IPS-11a (cell line): ENCODE measurements around the gene CCDC91.
"Not testable (repeated sequence)": the region's sequence is repeated elsewhere in the genome, so short reads cannot be mapped to it uniquely, and the experiment has no call there.

Source experiments
- H3K4me3 ChIP-seq: one replicate; pipeline ENCODE4 v1.5.1; 2013; ENCODE audit warnings: low read depth, low read length, control low read depth

Gene CCDC91

GRCh38 chr12:28278960-28279359 lies 88.7 kb downstream of the CCDC91 start:
- no peak overlapping the region for H3K4me3 ChIP-seq

DNA sequence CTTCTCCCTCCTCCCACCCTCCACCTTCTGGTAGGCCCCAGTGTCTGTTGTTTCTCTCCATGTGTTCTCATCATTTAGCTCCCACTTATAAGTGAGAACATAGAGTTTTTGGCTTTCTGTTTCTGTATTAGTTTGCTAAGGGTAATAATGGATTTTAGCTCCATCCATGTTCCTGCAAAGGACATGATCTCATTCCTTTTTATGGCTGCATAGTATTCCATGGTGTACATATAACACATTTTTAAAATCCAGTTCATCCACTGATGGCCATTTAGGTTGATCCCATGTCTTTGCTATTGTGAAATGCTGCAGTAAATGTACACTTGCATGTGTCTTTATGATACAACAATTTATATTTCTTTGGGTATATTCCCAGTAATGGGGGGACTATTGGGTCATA lies 96.1 kb downstream of the CCDC91 start:
- H3K4me3 ChIP-seq = no peak overlapping the region

- H3K4me3 ChIP-seq = no peak overlapping the region
These were observed 100.0 kb downstream of the CCDC91 start for GRCh38 chr12:28290262-28290661.

DNA sequence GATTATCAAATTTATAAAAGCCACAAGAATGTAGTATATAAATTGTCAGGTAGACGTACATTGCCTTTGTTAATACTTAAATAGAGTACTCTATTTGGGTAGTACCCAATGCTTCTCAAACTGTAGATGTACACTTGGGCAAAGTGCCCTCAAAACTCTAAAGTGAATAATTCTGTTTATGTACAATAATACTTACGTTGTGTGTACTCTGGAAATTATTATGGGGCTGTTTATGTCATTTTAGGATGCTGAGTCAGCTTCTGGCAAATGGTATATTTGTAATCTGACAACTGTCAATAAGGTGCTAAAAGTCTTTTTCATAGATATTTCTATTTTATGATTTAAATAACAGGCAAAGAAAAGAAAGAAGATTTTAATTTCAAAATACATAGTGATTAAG lies 102.4 kb downstream of the CCDC91 start:
- H3K4me3 ChIP-seq = no peak overlapping the region

DNA sequence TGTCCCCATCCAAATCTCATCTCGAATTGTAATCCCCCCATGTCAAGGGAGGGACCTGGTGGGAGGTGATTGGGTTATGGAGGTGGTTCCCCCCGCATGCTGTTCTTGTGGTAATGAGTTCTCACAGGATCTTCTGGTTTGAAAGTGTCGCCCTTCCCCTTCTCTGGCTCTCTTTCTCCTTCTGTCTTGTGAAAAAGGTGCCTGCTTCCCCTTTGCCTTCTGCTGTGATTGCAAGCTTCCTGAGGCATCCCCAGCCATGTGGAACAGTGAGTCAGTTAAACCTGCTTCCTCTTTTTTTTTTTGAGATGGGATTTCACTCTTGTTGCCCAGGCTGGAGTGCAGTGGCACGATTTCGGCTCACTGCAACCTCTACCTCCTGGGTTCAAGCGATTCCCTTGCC lies 104.0 kb downstream of the CCDC91 start:
- no peak overlapping the region for H3K4me3 ChIP-seq

DNA sequence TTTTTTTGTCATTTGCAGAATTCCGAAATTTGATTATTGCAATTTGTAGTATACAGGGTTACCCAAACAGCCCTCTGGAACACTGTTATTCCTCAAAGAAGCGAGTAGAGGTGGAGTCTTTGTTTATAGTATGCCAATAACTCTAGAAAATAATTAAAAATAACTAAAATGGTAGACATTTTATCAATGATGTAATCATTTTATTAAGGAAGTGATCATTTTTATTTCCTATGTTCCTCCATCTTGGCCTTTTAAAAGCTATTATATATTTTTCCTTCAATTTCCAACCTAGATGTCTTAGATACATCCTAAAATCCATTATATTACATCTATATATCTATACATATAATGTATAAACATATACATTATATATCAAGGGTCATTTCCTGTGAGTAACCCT lies 106.0 kb downstream of the CCDC91 start:
- H3K4me3 ChIP-seq = no peak overlapping the region

DNA sequence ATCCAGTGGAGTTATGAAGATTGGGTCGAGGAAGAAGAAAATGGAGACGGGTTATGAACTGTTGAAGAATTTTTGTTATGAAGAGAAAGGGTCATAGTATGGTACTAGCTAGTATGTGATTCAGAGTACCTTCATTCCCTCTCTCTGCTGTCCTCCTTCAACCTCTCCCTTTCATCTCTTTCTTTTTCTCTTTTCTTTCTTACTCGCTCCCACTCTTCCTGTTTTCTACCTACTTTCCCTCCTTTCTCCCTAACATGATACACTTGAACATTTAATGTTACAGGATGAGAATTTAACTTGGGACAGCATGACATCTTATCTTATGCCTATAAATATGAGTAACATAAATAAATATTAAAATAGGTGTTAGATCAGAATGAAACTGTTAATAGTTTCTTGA lies 112.9 kb downstream of the CCDC91 start:
- H3K4me3 ChIP-seq = no peak overlapping the region

- H3K4me3 ChIP-seq = no peak overlapping the region
These were observed 116.3 kb downstream of the CCDC91 start for GRCh38 chr12:28306535-28306934.

GRCh38 chr12:28308891-28309290 lies 118.6 kb downstream of the CCDC91 start:
- H3K4me3 ChIP-seq = no peak overlapping the region

- no peak overlapping the region for H3K4me3 ChIP-seq
These were observed 123.4 kb downstream of the CCDC91 start for GRCh38 chr12:28313631-28314030.

DNA sequence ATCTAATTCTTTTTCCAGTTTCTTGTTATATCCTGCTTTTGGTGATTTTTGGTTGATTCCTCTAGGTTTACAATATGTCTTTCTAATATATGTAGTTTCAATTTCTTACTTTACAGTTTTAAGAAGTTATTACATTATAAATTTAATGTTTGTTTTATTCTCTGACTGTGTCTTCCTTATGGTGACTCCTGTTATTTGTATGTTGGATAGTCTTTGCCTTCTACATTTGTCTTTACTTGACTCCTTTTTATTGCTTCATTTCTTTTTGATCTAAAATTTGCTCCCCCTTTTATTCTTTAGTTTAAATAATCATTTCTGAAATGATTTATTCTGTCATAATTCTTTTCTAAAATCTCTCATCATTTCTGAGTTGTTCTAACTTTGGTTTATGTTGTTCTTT lies 125.8 kb downstream of the CCDC91 start:
- H3K4me3 ChIP-seq = no peak overlapping the region

DNA sequence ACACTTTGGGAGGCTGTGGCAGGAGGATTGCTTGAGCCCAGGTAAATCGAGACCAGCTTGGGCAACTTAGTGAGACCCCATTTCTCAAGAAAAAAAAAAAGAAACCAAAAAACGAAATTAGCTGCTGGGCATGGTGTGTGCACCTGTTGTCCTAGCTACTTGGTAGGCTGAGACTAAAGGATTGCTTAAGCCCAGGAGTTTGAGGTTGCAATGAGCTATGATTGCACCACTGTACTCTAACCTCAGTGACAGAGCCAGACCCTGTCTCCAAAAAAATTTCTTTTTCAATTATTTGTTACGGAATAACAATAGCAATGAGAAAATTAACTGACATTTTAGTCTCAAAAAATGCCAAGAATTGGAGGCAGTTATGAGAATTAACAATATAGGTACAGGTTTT lies 128.0 kb downstream of the CCDC91 start:
- H3K4me3 ChIP-seq = no peak overlapping the region

DNA sequence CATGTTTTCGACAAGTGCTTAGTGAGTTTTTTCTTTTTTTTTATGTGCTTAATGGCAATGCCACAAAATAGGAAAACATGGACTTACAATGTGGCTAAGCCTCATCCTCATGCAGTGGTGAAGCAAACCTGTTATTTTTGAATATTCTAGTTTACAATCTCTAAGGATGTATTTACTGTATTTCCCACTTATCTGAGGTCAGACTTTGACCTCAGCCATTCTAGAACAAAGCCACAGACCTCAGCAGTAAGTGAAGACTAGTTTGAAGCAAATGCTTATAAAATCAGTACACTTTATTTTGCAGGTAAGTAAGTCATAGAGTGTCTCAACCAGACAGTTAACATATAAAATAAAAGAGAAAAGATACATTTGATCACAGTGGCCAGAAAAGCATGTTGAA lies 130.1 kb downstream of the CCDC91 start:
- H3K4me3 ChIP-seq = no peak overlapping the region

DNA sequence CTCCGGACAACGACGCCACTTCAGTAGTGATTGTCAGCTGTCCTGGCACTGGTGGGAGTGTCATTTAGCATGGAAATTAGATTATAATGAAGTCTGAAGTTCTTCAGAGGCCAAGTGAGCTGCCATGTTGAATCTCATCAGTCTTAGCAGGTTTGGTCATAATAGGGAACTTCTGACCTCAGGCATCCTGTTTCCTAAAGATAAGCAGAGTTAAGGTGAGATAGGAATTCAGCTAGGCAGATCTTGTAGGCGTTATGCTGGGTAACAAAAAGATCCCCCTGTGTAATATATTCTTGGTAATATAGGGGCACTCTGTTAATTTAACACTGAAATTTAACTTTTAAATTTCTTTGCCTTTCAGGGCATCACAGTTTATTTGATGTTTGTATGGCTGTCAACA lies 137.5 kb downstream of the CCDC91 start:
- no peak overlapping the region for H3K4me3 ChIP-seq

DNA sequence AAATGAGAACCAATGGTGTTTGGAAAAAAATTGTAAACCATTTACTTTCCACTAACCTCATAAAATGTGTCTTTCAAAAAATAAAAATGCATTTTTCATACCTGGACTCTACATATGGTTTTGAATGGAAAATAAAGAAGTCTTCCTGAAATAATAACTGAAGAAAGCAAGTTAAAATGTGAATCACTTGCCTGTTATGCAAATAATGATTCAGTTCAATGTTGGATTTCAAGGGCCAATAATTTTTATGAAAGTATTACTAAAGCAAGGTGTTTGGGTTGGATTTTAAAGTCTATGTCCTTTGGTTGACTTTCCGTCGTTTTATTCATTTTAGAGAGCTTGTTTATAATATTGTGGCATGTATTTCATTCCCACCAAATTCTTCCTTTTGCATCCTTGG lies 138.7 kb downstream of the CCDC91 start:
- no peak overlapping the region for H3K4me3 ChIP-seq

DNA sequence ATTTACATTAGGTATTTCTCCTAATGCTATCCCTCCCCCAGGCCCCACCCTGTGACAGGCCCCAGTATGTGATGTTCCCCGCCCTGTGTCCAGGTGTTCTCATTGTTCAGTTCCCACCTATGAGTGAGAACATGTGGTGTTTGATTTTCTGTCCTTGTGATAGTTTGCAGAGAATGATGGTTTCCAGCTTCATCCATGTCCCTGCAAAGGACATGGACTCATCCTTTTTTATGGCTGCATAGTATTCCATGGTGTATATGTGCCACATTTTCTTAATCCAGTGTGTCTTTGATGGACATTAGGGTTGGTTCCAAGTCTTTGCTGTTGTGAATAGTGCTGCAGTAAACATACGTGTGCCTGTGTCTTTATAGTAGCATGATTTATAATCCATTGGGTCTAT lies 139.5 kb downstream of the CCDC91 start:
- not testable (repeated sequence) for H3K4me3 ChIP-seq

GRCh38 chr12:28330232-28330631 lies 140.0 kb downstream of the CCDC91 start:
- not testable (repeated sequence) for H3K4me3 ChIP-seq

DNA sequence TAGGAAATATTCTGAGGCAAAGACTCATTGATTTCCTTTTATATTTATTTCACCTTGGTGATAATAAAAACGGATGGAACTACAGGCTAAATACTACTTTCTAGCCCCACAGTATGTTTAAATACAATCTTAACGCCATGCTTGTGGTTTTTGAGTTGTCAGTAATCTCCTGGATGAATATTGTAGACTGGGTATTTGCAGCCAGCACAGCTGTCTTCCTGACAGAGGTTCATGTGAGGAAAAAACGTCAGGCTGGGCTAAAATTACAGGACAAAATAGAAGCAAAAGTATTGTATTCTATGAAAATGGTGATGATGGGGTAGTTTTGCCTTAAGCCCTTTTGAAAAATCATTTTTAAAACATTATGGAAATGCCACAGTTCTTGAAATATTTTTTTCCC lies 140.9 kb downstream of the CCDC91 start:
- no peak overlapping the region for H3K4me3 ChIP-seq

GRCh38 chr12:28340261-28341045 lies 150.2 kb downstream of the CCDC91 start:
- no peak overlapping the region for H3K4me3 ChIP-seq

DNA sequence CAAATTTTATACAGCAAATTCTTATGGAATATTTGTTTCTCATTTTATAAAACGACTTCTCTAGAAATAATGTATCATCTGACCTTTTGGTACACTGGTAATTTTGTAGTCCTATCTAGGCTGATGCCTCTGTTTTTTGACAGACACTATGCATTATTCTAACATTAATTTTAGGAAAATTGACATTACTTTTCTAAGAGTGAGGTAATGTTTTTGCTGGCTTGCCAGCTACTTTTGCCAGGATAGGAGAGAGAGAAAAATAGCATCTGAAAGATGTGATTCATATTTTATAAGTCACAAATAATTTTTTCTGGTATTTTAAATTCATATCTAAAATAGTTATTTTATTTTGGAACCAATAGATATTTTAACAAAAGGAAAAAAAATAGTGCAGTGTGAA lies 153.5 kb downstream of the CCDC91 start:
- H3K4me3 ChIP-seq = no peak overlapping the region

DNA sequence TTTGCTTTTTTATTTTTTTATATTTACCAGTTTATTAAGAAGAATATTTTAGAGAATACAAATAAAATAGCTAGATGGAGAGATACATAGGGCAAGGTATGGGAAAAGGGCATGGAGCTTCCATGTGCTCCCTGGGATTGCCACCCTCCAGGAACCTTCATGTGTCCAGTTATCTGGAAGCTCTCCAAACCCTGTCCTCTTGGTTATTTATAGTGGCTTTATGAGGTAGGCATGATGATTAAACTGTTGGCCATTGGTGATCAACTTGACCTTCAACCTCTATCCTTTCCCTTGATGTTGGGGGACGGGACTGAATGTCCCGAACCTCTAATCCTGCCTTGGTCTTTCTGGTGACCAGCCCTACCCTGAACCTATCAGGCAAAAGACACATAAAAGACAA lies 156.3 kb downstream of the CCDC91 start:
- no peak overlapping the region for H3K4me3 ChIP-seq

- no peak overlapping the region for H3K4me3 ChIP-seq
These were observed 158.9 kb downstream of the CCDC91 start for GRCh38 chr12:28349196-28349595.

- H3K4me3 ChIP-seq = no peak overlapping the region
These were observed 160.2 kb downstream of the CCDC91 start for GRCh38 chr12:28350502-28350901.
